H9 (cell line): ENCODE results near the gene SERTAD2. TPM values are rescaled to one million over a fixed set of nuclear protein-coding genes. Genes with fewer than 3 reads are reported as not detected.

ENCODE experiments used
- DNase-seq: peaks from one replicate; pipeline ENCODE4 v3.0.0-alpha.2; 2017
- H2AFZ ChIP-seq: one replicate; pipeline ENCODE4 v1.6.1; 2013; ENCODE audit warnings: mild to moderate bottlenecking, low read length, control low read depth, moderate library complexity
- H2AK5ac ChIP-seq: 2 replicates; pipeline ENCODE4 v1.6.1; 2013; ENCODE audit warnings: low read length, control low read depth, mixed read lengths; ENCODE audit not compliant: insufficient read length
- H2BK120ac ChIP-seq: one replicate; pipeline ENCODE4 v1.6.1; 2013; ENCODE audit warnings: low read depth, mild to moderate bottlenecking, low read length, control low read depth, inconsistent platforms; ENCODE audit not compliant: poor library complexity, severe bottlenecking
- H2BK12ac ChIP-seq: 2 replicates; pipeline ENCODE4 v1.6.1; 2013; ENCODE audit warnings: low read length, control low read depth, mixed read lengths, low read depth; ENCODE audit not compliant: insufficient read length
- H2BK15ac ChIP-seq: 2 replicates; pipeline ENCODE4 v1.6.1; 2013; ENCODE audit warnings: low read depth, low read length, control low read depth
- H2BK20ac ChIP-seq: one replicate; pipeline ENCODE4 v1.6.1; 2013; ENCODE audit warnings: low read depth, mild to moderate bottlenecking, low read length, control low read depth, inconsistent platforms; ENCODE audit not compliant: poor library complexity, severe bottlenecking
- H2BK5ac ChIP-seq: 2 replicates; pipeline ENCODE4 v1.6.1; 2013; ENCODE audit warnings: low read length, control low read depth, mixed read lengths; ENCODE audit not compliant: insufficient read length
- H3K14ac ChIP-seq: 2 replicates; pipeline ENCODE4 v1.6.1; 2013; ENCODE audit warnings: low read length, control low read depth; ENCODE audit not compliant: insufficient read depth
- H3K18ac ChIP-seq: 2 replicates; pipeline ENCODE4 v1.6.1; 2013; ENCODE audit warnings: low read depth, mild to moderate bottlenecking, mixed read lengths, low read length, control low read depth; ENCODE audit not compliant: insufficient read length
- H3K23ac ChIP-seq: 2 replicates; pipeline ENCODE4 v1.6.1; 2013; ENCODE audit warnings: low read length, control low read depth, mixed read lengths, low read depth; ENCODE audit not compliant: insufficient read length
- H3K23me2 ChIP-seq: 2 replicates; pipeline ENCODE4 v1.6.1; 2013; ENCODE audit warnings: low read depth, mild to moderate bottlenecking, mixed read lengths, low read length, control low read depth; ENCODE audit not compliant: insufficient read length, poor library complexity, severe bottlenecking
- H3K27ac ChIP-seq: 2 replicates; pipeline ENCODE4 v1.5.1; 2013; ENCODE audit warnings: low read length, control low read depth, mixed read lengths, low read depth; ENCODE audit not compliant: insufficient read length
- H3K27me3 ChIP-seq: 2 replicates; pipeline ENCODE4 v1.6.1; 2013; ENCODE audit warnings: low read length, control low read depth, inconsistent platforms; ENCODE audit not compliant: insufficient read depth
- H3K4ac ChIP-seq: 2 replicates; pipeline ENCODE4 v1.6.1; 2013; ENCODE audit warnings: low read depth, mild to moderate bottlenecking, control low read depth, inconsistent platforms, low read length, moderate library complexity
- H3K4me1 ChIP-seq: 2 replicates; pipeline ENCODE4 v1.6.1; 2013; ENCODE audit warnings: low read length, control low read depth, inconsistent platforms; ENCODE audit not compliant: insufficient read depth
- H3K4me2 ChIP-seq: 2 replicates; pipeline ENCODE4 v1.6.1; 2013; ENCODE audit warnings: low read length, control low read depth, mixed read lengths; ENCODE audit not compliant: insufficient read length, insufficient read depth
- H3K56ac ChIP-seq: 2 replicates; pipeline ENCODE4 v1.6.1; 2013; ENCODE audit warnings: low read depth, mild to moderate bottlenecking, mixed read lengths, low read length, control low read depth; ENCODE audit not compliant: insufficient read length
- H3K79me1 ChIP-seq: 2 replicates; pipeline ENCODE4 v1.6.1; 2013; ENCODE audit warnings: low read depth, mild to moderate bottlenecking, moderate library complexity, low read length, control low read depth, inconsistent platforms; ENCODE audit not compliant: insufficient read depth, poor library complexity, severe bottlenecking
- H3K79me2 ChIP-seq: 2 replicates; pipeline ENCODE4 v1.6.1; 2013; ENCODE audit warnings: low read length, control low read depth, inconsistent platforms; ENCODE audit not compliant: insufficient read depth
- H3K9ac ChIP-seq: 2 replicates; pipeline ENCODE4 v1.6.1; 2013; ENCODE audit warnings: low read length, control low read depth, mixed read lengths; ENCODE audit not compliant: insufficient read length; ENCODE audit errors: extremely low read depth
- H3K9me3 ChIP-seq: one replicate; pipeline ENCODE4 v1.6.1; 2013; ENCODE audit warnings: low read depth, low read length, inconsistent platforms; ENCODE audit not compliant: control insufficient read depth
- H3T11ph ChIP-seq: one replicate; pipeline ENCODE4 v1.6.1; 2013; ENCODE audit warnings: mild to moderate bottlenecking, low read length, control low read depth, inconsistent platforms
- H4K20me1 ChIP-seq: one replicate; pipeline ENCODE4 v1.6.1; 2013; ENCODE audit not compliant: control insufficient read depth, insufficient read length, insufficient read depth
- H4K5ac ChIP-seq: 2 replicates; pipeline ENCODE4 v1.6.1; 2013; ENCODE audit warnings: low read depth, mild to moderate bottlenecking, mixed read lengths, low read length, control low read depth; ENCODE audit not compliant: insufficient read length
- H4K8ac ChIP-seq: replicated peaks from 2 replicates; pipeline ENCODE4 v1.6.1; 2013; ENCODE audit warnings: low read length, control low read depth, mixed read lengths, low read depth; ENCODE audit not compliant: insufficient read length
- H4K91ac ChIP-seq: 2 replicates; pipeline ENCODE4 v1.6.1; 2013; ENCODE audit warnings: low read depth, mild to moderate bottlenecking, moderate library complexity, mixed read lengths, low read length, control low read depth; ENCODE audit not compliant: insufficient read length
- H3K27ac Mint-ChIP-seq, 3 experiments: 2 replicates in 2 of 3; 3 replicates in 1 of 3; pipeline ENCODE4 v1.8.0; 2020 to 2021; ENCODE audit warnings: mixed read lengths in 3 of 3, mild to moderate bottlenecking in 1 of 3, moderate library complexity in 1 of 3
- H3K27me3 Mint-ChIP-seq: 2 replicates; pipeline ENCODE4 v1.8.0; 2021; ENCODE audit warnings: low read depth, mild to moderate bottlenecking, moderate library complexity, mixed read lengths
- H3K36me3 Mint-ChIP-seq, 3 experiments: 2 replicates in 2 of 3; 3 replicates in 1 of 3; pipeline ENCODE4 v1.8.0; 2020 to 2021; ENCODE audit warnings: low read depth in 3 of 3, mixed read lengths in 3 of 3; ENCODE audit not compliant: insufficient read depth in 1 of 3
- H3K4me1 Mint-ChIP-seq, 2 experiments: 2 replicates each; pipeline ENCODE4 v1.8.0; 2020; ENCODE audit warnings: mixed read lengths in 2 of 2
- H3K4me3 Mint-ChIP-seq, 2 experiments: 2 replicates in 1 of 2; 3 replicates in 1 of 2; pipeline ENCODE4 v1.8.0; 2020 to 2021; ENCODE audit warnings: mild to moderate bottlenecking in 2 of 2, mixed read lengths in 2 of 2, moderate library complexity in 1 of 2
- H3K9me3 Mint-ChIP-seq, 2 experiments: 2 replicates in 1 of 2; 3 replicates in 1 of 2; pipeline ENCODE4 v1.8.0; 2020; ENCODE audit warnings: mild to moderate bottlenecking in 2 of 2, mixed read lengths in 2 of 2, moderate library complexity in 1 of 2
- CTCF ChIP-seq: fragments of 200-600 bp; sonication (generic); conservative IDR thresholded peaks from 3 replicates; pipeline ENCODE4 v1.8.0; 2021; ENCODE audit warnings: antibody characterized with exemption, mild to moderate bottlenecking
- WGBS: extraction: QIAGEN DNeasy Blood & Tissue Kit; methylation state at CpG from one replicate; pipeline ENCODE4 v1.1.7; 2013; ENCODE audit warnings: missing lambda C conversion rate, low lambda C conversion rate, mixed read lengths; ENCODE audit not compliant: insufficient read length; ENCODE audit errors: extremely low coverage; 5-methylcytosine and 5-hydroxymethylcytosine counted together
- total RNA-seq: library from RNA; stranded (reverse); gene quantifications from 2 replicates; pipeline ENCODE4 v1.2.1, GENCODE V29; 2021

SERTAD2 gene
- total RNA-seq, 1 experiment from 2014 or later, result 3.5 TPM

- no peak overlapping the region for H2AK5ac ChIP-seq
- H2BK15ac ChIP-seq, result no peak overlapping the region
- no peak for DNase-seq
- no peak overlapping the region for H3K4me2 ChIP-seq
- no CpG with 5 or more reads among the region's 7 CpGs for WGBS
- H3K23me2 ChIP-seq, result no peaks in the 10 kb centered on the region
- H2BK120ac ChIP-seq, result no peak overlapping the region
- no peaks in the 10 kb centered on the region for H3K79me2 ChIP-seq
- no peak overlapping the region for H3K14ac ChIP-seq
- no peak overlapping the region for H4K8ac ChIP-seq
- Mint-ChIP-seq H3K27me3 (peaks cover 26% of the 10 kb centered on the region), H3K36me3 (no peaks in the 10 kb centered on the region), H3K9me3 (no peaks in the 10 kb centered on the region), H3K4me1 (peaks cover 39 to 44% of the 10 kb centered on the region in 2 experiments), H3K4me3 (no peak overlapping the region), H3K27ac (no peak overlapping the region; a peak in 2 of 7 replicates)
- H3K9ac ChIP-seq, result no peak overlapping the region
- no peak overlapping the region for H3K18ac ChIP-seq
- TF ChIP-seq CTCF, result 0 out of 3 replicates have a peak, but pooled peaks have one; percentile 18
- no peak overlapping the region for H3K56ac ChIP-seq
- H3K79me1 ChIP-seq, result no peaks in the 10 kb centered on the region
- H2BK5ac ChIP-seq, result no peak overlapping the region
- H4K91ac ChIP-seq, result no peak overlapping the region
- H2AFZ ChIP-seq, result no peak overlapping the region
- H4K5ac ChIP-seq, result no peak overlapping the region
- peaks cover 2% of the 10 kb centered on the region; the same call in 1 of the 2 replicates for H3K4me1 ChIP-seq
- no peak overlapping the region for H2BK20ac ChIP-seq
- H4K20me1 ChIP-seq, result no peaks in the 10 kb centered on the region
- H3K4ac ChIP-seq, result no peak overlapping the region
- H3K27ac ChIP-seq, result no peak overlapping the region
- no peak overlapping the region for H3K23ac ChIP-seq
- no peak overlapping the region for H2BK12ac ChIP-seq
- H3T11ph ChIP-seq, result no peak overlapping the region
- H3K27me3 ChIP-seq, result no peaks in the 10 kb centered on the region
- H3K9me3 ChIP-seq, result no peaks in the 10 kb centered on the region
Measured at GRCh38 chr2:64615844-64616536, 37.7 kb downstream of the SERTAD2 start.
